Activated CD4-positive, alpha-beta T cell treated with anti-CD3 and anti-CD28 coated beads for 24 hours (primary cell): ENCODE data around the gene ALLC.

Experiments used
- DNase-seq, 2 donors: peaks; one replicate each; pipeline ENCODE4 v3.0.0-alpha.2; 2020; ENCODE audit warnings: low read depth in 2 of 2

The ALLC gene

GRCh38 chr2:3718679-3719078 is 60.7 kb downstream of the ALLC start:
- no peak for DNase-seq

- DNase-seq: no peak
These were observed 67.0 kb downstream of the ALLC start for GRCh38 chr2:3725002-3725401.

- DNase-seq: no peak
These were observed 67.7 kb downstream of the ALLC start for GRCh38 chr2:3725458-3726250.

- no peak for DNase-seq
These were observed 68.5 kb downstream of the ALLC start for GRCh38 chr2:3726511-3726910.

- no peak for DNase-seq
These were observed 69.5 kb downstream of the ALLC start for GRCh38 chr2:3727397-3728045.

GRCh38 chr2:3728104-3729054 is 70.4 kb downstream of the ALLC start:
- DNase-seq: no peak

- no peak for DNase-seq
These were observed 71.1 kb downstream of the ALLC start for GRCh38 chr2:3729055-3729448.

- no peak for DNase-seq
These were observed 71.8 kb downstream of the ALLC start for GRCh38 chr2:3729786-3730185.

- no peak for DNase-seq
These were observed 72.6 kb downstream of the ALLC start for GRCh38 chr2:3730646-3731045.

- DNase-seq: no peak
These were observed 73.8 kb downstream of the ALLC start for GRCh38 chr2:3731829-3732228.

GRCh38 chr2:3736112-3736511 is 78.1 kb downstream of the ALLC start:
- no peak for DNase-seq

GRCh38 chr2:3737128-3737527 is 79.1 kb downstream of the ALLC start:
- no peak for DNase-seq

GRCh38 chr2:3738454-3738853 is 80.5 kb downstream of the ALLC start:
- DNase-seq: no peak

GRCh38 chr2:3739313-3739712 is 81.3 kb downstream of the ALLC start:
- no peak for DNase-seq

- no peak for DNase-seq
These were observed 83.4 kb downstream of the ALLC start for GRCh38 chr2:3741396-3741795.

- DNase-seq: no peak
These were observed 84.0 kb downstream of the ALLC start for GRCh38 chr2:3741867-3742602.

GRCh38 chr2:3742743-3743508 is 84.9 kb downstream of the ALLC start:
- DNase-seq: no peak

GRCh38 chr2:3743951-3744555 is 86.1 kb downstream of the ALLC start:
- DNase-seq: no peak

GRCh38 chr2:3745920-3746319 is 87.9 kb downstream of the ALLC start:
- DNase-seq: no peak

GRCh38 chr2:3747032-3747654 is 89.1 kb downstream of the ALLC start:
- no peak for DNase-seq
